Stomach smooth muscle (tissue), 2 donors: ENCODE results near the gene PDK3.

ENCODE experiments used
- H3K27ac ChIP-seq: one replicate; pipeline ENCODE4 v1.7.0; 2013; ENCODE audit warnings: mild to moderate bottlenecking, low read length, inconsistent platforms
- H3K27me3 ChIP-seq, 2 donors: one replicate each; pipeline ENCODE4 v1.7.0; 2013; ENCODE audit warnings: low read length in 2 of 2; ENCODE audit not compliant: insufficient read depth in 2 of 2, control insufficient read depth in 1 of 2
- H3K36me3 ChIP-seq, 2 donors: one replicate each; pipeline ENCODE4 v1.7.0; 2013; ENCODE audit warnings: low read length in 2 of 2; ENCODE audit not compliant: control insufficient read depth in 2 of 2, insufficient read depth in 2 of 2
- H3K4me1 ChIP-seq: one replicate; pipeline ENCODE4 v1.7.0; 2013; ENCODE audit warnings: low read length; ENCODE audit not compliant: control insufficient read depth, insufficient read depth
- H3K4me3 ChIP-seq, 2 donors: one replicate each; pipeline ENCODE4 v1.7.0; 2013; ENCODE audit warnings: low read length in 2 of 2
- H3K9ac ChIP-seq, 2 donors: one replicate each; pipeline ENCODE4 v1.7.0; 2013; ENCODE audit warnings: low read length in 2 of 2, mild to moderate bottlenecking in 1 of 2
- H3K9me3 ChIP-seq, 2 donors: one replicate each; pipeline ENCODE4 v1.7.0; 2013; ENCODE audit warnings: low read length in 2 of 2; ENCODE audit not compliant: control insufficient read depth in 2 of 2
- donor health status: healthy.
- donor health status: Pancreatic carcinoma.

Gene PDK3

DNA sequence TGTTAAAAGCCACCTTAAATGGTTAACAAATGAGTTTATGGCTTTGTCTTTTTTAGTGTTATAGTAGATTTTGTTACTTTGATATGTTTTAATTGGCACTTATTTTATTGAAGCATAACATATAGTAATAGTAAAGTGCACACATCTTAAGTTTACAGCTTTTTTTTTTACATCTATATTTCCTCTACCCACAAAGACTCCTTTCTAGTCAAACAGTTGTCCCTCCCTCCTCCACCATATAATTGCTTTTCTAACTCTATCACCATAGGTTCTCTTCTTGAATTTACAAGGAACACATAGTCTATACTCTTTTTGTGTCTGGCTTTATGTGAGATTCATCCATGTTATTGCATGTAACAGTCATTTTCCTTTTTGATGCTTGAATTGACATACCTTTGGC lies 71.5 kb downstream of the PDK3 start:
- H3K27ac ChIP-seq, result no peak overlapping the region
- no peaks in the 10 kb centered on the region for H3K9me3 ChIP-seq
- no peaks in the 10 kb centered on the region for H3K4me1 ChIP-seq
- H3K36me3 ChIP-seq, result peaks cover 5 to 6% of the 10 kb centered on the region in 2 donors
- H3K27me3 ChIP-seq, result no peaks in the 10 kb centered on the region
- H3K9ac ChIP-seq, result no peak overlapping the region
- H3K4me3 ChIP-seq, result no peak overlapping the region

DNA sequence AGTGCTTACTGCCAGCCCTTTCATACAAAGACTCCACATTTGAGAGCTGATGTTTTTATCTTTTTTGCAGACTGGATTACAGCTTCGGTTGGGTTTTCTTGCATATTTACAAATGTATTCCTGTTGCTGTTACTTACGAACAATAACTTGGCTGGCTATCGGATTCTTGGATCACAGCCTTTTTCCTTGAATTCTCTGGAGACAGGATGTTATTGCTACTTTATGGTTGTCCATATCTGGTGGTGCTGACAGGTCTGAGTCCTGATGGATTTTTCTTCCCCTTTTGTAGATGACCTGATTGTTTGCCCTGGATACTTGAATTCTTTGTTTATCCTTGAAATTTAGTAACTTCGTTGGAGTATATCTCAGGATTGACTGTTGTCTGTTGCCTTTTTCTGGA lies 77.7 kb downstream of the PDK3 start:
- Histone ChIP-seq H3K9me3 (no peaks in the 10 kb centered on the region), H3K27me3 (peaks cover 0 to 4% of the 10 kb centered on the region in 2 donors), H3K4me3 (no peak overlapping the region), H3K4me1 (no peaks in the 10 kb centered on the region), H3K36me3 (peaks cover 0 to 2% of the 10 kb centered on the region in 2 donors), H3K9ac (no peak overlapping the region), H3K27ac (no peak overlapping the region)

DNA sequence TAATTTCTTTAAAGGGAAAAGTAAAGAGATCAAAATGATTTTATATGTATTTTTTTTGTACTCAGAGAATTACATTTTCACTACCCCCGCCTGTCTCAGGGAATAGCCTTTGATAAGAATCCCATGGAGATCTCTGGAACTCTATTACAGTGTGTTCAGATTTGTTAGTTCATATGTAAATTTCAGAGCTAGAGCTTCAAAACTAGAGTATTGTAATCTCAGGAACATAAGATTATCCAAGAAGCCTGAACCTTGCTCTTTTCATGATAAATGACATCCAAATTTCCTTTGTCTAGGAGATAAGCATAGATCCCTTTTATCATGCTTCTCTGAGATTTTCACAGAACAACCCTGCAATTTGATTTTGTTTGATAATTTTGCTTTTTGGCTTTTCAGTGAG lies 82.9 kb downstream of the PDK3 start:
- Histone ChIP-seq H3K4me1 (no peaks in the 10 kb centered on the region), H3K27ac (no peak overlapping the region), H3K27me3 (peaks cover 0 to 4% of the 10 kb centered on the region in 2 donors), H3K4me3 (no peak overlapping the region), H3K36me3 (no peaks in the 10 kb centered on the region), H3K9me3 (no peaks in the 10 kb centered on the region), H3K9ac (no peak overlapping the region)

DNA sequence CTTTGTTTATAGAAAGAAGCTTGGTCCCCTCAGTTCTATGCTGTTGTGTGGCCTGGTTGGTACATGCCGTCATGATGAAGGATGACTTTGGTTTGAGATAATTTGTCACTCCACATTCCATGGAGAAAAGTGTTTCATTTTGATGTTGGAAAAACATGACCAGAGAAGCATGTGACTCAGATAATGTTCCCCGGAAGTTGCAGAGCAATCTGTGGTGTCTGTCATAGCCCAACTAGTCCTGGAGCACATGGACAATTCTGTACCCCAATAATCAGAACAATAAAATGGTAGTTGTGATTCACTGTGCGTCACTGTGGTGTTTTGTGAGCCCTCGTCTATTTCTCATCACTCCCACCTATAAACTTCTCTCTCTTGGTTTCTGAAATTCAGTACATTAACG lies 85.1 kb downstream of the PDK3 start:
- H3K27me3 ChIP-seq, result peaks cover 0 to under 1% of the 10 kb centered on the region in 2 donors
- H3K36me3 ChIP-seq, result no peaks in the 10 kb centered on the region

DNA sequence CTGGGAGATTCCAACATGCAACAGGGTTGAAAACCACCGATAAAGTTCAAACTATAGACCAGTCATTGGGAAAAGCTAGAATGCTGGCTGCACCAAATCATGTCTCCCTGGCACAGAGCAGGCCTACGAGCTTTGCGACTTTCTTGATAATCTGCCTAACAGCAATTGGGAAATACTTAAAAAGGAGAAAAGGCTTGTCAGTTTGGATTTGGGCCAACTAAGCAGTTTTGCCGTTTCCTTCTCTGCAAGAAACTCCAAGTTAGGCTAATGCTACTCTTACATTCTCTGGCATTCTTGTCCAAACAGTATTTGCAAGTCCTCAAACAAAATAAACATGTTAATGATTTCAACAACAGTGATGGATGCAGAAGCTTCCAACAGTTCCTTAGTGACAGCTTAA lies 87.9 kb downstream of the PDK3 start:
- Histone ChIP-seq H3K36me3 (no peaks in the 10 kb centered on the region), H3K9me3 (no peaks in the 10 kb centered on the region), H3K4me1 (no peaks in the 10 kb centered on the region), H3K4me3 (no peak overlapping the region), H3K27me3 (peaks cover 0 to 2% of the 10 kb centered on the region in 2 donors), H3K9ac (no peak overlapping the region), H3K27ac (no peak overlapping the region)

More for the DNA sequence above, 85.1 kb downstream of the PDK3 start:
- no peak overlapping the region for H3K9ac ChIP-seq
- no peak overlapping the region for H3K4me3 ChIP-seq
- H3K27ac ChIP-seq, result no peak overlapping the region
- H3K9me3 ChIP-seq, result no peaks in the 10 kb centered on the region
- no peaks in the 10 kb centered on the region for H3K4me1 ChIP-seq

DNA sequence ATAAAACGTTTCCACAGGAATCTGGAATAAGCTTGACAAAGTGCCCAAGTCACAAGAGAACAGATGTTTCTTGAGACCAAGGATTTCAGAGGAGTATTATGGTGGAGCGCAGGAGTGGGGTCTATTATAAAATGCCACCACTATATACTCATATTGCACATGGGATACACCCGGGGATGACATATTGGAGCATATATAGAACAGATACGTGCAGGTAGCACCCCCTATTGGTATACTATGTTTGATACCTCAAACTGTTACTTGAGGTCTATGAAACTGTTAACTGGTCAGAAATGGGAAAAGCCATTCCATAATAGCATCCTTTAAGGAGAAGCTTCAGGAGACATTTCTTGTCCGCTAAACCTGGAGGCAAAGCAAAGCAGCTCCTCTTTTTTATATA lies 96.0 kb downstream of the PDK3 start:
- Histone ChIP-seq H3K4me1 (no peaks in the 10 kb centered on the region), H3K36me3 (no peaks in the 10 kb centered on the region), H3K4me3 (no peak overlapping the region), H3K9ac (no peak overlapping the region), H3K27me3 (peaks cover 0 to 6% of the 10 kb centered on the region in 2 donors), H3K27ac (no peak overlapping the region), H3K9me3 (no peaks in the 10 kb centered on the region)

DNA sequence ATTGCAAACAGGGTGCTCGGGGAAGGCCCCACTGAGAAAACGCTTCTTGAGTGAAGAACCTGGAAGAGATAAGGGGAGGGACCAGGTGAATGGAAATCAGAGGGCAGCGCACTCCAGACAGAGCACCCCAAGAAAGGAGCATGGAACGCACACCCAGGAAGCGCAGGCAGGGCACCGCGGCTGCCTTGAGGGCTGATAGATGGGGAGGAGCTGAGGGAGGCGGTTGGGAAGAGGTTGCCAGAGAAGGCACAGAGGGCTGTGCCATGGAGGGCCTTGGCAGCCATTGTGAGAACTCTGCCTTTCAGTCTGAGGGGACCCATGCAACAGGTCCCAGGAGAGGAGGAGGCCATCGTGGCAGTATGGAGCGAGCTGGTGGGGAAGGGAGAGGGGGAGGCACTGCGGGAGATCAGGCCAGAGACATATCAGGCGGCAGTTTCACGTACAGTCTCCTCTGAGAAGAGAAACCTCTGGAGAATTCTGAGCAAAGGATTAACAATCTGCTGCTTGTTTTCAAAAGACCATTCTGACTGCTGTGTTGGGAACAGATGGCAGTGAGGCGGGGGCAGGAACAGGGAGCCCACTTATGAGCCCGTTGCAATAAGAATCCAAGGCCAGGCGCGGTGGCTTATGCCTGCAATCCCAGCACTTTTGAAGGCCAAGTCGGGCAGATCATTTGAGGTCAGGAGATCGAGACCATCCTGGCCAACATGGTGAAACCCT lies 98.4 kb downstream of the PDK3 start:
- Histone ChIP-seq H3K27me3 (peaks cover 0 to 6% of the 10 kb centered on the region in 2 donors), H3K4me1 (no peaks in the 10 kb centered on the region), H3K9ac (no peak overlapping the region), H3K36me3 (no peaks in the 10 kb centered on the region), H3K9me3 (no peaks in the 10 kb centered on the region), H3K27ac (no peak overlapping the region), H3K4me3 (no peak overlapping the region)

DNA sequence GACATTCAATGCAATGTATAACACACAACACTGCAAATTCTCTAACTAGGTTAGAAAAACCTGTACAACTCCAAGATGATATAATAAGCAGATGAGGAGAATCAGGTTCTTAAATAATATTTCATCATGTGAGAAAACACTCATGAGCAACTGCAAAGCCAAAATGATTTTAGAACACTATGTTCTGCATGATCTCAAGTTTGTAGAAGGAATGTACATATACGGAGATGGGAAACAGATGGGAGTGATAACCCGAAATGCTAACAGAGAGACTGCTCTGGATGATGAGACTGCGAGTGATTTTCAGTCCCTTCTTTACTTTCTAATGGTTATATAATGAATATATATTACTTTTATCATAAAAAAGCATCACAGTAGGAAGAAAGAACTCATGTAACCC lies 101.2 kb downstream of the PDK3 start:
- H3K27ac ChIP-seq, result no peak overlapping the region

DNA sequence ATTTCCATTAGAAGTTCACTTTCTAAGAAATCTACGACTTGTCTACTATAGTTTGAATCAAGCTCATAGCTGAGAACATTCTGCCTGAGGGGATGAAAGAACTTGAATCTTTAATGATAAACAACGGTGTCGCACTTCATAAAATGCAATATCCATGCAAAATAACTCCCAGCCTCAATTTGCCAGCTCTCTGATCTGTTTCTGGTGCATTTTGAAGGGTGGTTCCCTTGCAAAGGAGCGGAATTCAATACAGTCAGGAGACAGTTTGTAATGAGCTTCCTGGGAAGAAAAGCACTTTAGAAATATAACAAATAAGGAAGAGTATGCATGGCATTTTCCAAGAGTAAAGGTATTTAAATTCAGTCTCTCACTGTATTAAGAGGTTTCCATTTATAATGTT lies 102.1 kb downstream of the PDK3 start:
- Histone ChIP-seq H3K27ac (no peak overlapping the region), H3K4me1 (no peaks in the 10 kb centered on the region)

More for the DNA sequence above, 101.2 kb downstream of the PDK3 start:
- H3K9ac ChIP-seq, result no peak overlapping the region
- H3K9me3 ChIP-seq, result no peaks in the 10 kb centered on the region
- peaks cover 0 to 4% of the 10 kb centered on the region in 2 donors for H3K27me3 ChIP-seq
- no peak overlapping the region for H3K4me3 ChIP-seq
- no peaks in the 10 kb centered on the region for H3K4me1 ChIP-seq
- no peaks in the 10 kb centered on the region for H3K36me3 ChIP-seq

DNA sequence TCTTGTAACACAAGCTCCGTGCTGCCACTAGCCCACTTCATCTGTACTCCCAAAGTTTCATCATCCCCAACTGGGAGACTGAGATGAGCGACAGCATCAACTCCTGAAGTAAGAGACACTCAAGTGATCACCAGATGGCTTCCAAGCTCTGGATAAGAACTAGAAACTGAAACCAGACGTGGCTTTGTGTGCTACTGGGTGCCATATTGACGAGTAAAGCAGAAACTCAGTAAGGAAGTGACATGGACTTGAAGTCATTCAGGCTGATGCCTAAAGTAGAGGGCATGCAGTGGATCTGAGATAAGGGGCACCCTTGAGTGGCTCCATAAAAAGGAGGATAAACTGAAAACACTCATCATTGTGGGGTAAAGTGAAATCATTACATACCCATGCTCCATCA lies 109.7 kb downstream of the PDK3 start:
- Histone ChIP-seq H3K4me1 (no peaks in the 10 kb centered on the region), H3K27ac (no peak overlapping the region), H3K4me3 (no peak overlapping the region), H3K9ac (no peak overlapping the region), H3K36me3 (no peaks in the 10 kb centered on the region), H3K27me3 (peaks cover 0 to 2% of the 10 kb centered on the region in 2 donors), H3K9me3 (no peaks in the 10 kb centered on the region)

More for the DNA sequence above, 102.1 kb downstream of the PDK3 start:
- no peak overlapping the region for H3K9ac ChIP-seq
- H3K4me3 ChIP-seq, result no peak overlapping the region
- no peaks in the 10 kb centered on the region for H3K36me3 ChIP-seq
- no peaks in the 10 kb centered on the region for H3K9me3 ChIP-seq
- peaks cover 0 to 4% of the 10 kb centered on the region in 2 donors for H3K27me3 ChIP-seq

DNA sequence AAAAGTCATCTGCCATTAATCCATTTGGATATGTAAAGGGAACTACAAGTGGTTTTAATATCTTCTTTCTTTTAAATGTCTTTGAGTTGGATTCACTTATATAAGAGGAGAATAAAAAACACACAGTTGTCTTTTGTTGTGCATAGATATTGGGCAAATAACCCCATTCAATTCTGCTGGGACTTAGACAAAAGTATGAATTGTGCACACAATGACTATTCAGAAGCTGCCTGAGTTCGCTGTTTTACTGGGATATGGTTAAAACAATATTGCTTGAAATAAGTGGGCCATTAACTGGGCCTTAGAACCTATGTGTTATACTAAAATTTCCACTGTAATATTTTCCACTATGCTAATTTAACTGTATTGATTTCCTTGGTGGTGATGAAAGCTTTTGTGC lies 110.4 kb downstream of the PDK3 start:
- H3K9me3 ChIP-seq, result no peaks in the 10 kb centered on the region
- H3K27me3 ChIP-seq, result peaks cover 0 to 2% of the 10 kb centered on the region in 2 donors

More for the DNA sequence above, 110.4 kb downstream of the PDK3 start:
- Histone ChIP-seq H3K4me1 (no peaks in the 10 kb centered on the region), H3K9ac (no peak overlapping the region), H3K4me3 (no peak overlapping the region), H3K36me3 (no peaks in the 10 kb centered on the region), H3K27ac (no peak overlapping the region)
